Upper lobe of right lung (tissue), 1 donor: ENCODE data around the gene PYM1. TPM values are rescaled to one million over a fixed set of nuclear protein-coding genes. Genes with fewer than 3 reads are reported as not detected.
A peak's percentile ranks its signal among the peaks of the same experiment; 100 is the strongest.
"Not testable (repeated sequence)": the region's sequence is repeated elsewhere in the genome, so short reads cannot be mapped to it uniquely, and the experiment has no call there.

Experiments used
- ATAC-seq: fragments of 200-7000 bp; cut with Tn5 transposase; one replicate; pipeline ENCODE4 v1.9.1; 2020; ENCODE audit warnings: mild to moderate bottlenecking, moderate library complexity
- DNase-seq: peaks from one replicate; pipeline ENCODE4 v3.0.0-alpha.2; 2020
- H3K27ac ChIP-seq: fragments of 200-600 bp; one replicate; pipeline ENCODE4 v1.8.0; 2022
- H3K27me3 ChIP-seq: fragments of 200-600 bp; one replicate; pipeline ENCODE4 v1.8.0; 2022; ENCODE audit warnings: mild to moderate bottlenecking
- H3K36me3 ChIP-seq: fragments of 200-600 bp; one replicate; pipeline ENCODE4 v1.8.0; 2022
- H3K4me1 ChIP-seq: fragments of 200-600 bp; one replicate; pipeline ENCODE4 v1.8.0; 2022
- H3K4me3 ChIP-seq: fragments of 200-600 bp; one replicate; pipeline ENCODE4 v1.8.0; 2022; ENCODE audit warnings: mild to moderate bottlenecking
- H3K9me3 ChIP-seq: fragments of 200-600 bp; one replicate; pipeline ENCODE4 v1.8.0; 2022
- CTCF ChIP-seq: fragments of 200-600 bp; IDR thresholded peaks from one replicate; pipeline ENCODE4 v1.8.0; 2022; ENCODE audit warnings: antibody characterized with exemption
- intact Hi-C: fragments of 100-400 bp; cut with DNase I; formaldehyde crosslinking; loops from one replicate; pipeline ENCODE4 v1.11.0; 2022
- total RNA-seq: library from RNA; stranded (reverse); fragmentation: NEBNext Ultra II Directional; extraction: Animal tissue kit (Norgen Biotek cat#: 25700); gene quantifications from one replicate; pipeline ENCODE4 v1.2.1, GENCODE V29; 2021
- donor health status: DM: no; HTN: yes; CAD: no; lungs with severe emphysema.

PYM1 gene
- total RNA-seq, 1 donor from 2014 or later, result 29.1 TPM

DNA sequence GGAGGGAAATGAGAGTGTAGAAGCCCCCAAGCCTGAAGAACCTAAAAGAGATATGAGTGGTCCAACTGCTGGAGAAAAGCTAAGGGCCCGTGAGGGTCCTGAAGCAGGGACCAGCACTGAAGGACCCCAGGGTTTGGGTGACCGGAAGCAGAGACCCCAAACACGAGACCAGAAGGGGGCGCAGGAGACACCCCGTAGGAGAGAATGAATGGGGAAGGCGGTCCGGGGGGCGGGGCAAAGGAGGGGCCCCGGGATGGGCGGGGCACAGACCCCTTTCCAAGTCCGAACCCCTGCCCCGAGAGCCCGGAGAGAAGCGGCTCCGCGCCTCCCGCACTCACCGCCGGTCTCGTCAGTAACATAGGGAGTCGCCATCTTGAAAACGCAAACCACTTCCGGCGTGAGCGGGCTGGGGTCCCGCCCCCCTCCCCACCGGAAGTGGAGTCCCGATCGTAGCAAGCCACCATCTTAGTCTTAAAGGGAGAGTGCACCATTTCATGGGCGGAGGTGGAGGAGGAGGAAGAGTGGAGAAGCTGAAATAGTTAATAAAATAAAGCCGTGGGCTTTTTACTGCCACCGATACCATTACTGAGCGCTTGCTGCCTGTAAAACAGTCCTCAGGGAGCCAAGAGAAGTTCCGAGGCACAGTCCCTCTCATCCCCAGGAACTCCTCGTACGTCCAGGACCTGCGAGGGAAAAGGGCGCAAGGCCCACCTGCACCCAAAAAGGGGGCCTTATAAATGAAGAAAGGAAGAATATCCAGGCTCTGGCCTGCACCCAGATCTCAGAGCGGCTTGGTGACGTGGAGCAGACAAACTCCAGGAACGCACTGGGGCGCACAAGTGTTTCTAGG is 731 bp downstream of the PYM1 start:
- TF ChIP-seq CTCF, result peak; percentile 61
- Histone ChIP-seq H3K27ac (peak overlapping the region; percentile 98), H3K4me1 (peaks cover 38% of the 10 kb centered on the region), H3K4me3 (peak overlapping the region; percentile 97), H3K27me3 (no peaks in the 10 kb centered on the region), H3K36me3 (peaks cover 18% of the 10 kb centered on the region), H3K9me3 (no peaks in the 10 kb centered on the region)
- DNase-seq (peak; percentile 92), ATAC-seq (peak; percentile 88)
- intact Hi-C loops, result loop anchor here (10.0 kb wide), 1 partner anchor 92 kb away; no protein-coding TSS in a partner anchor

- Histone ChIP-seq H3K27ac (peak overlapping the region; percentile 98), H3K36me3 (peaks cover 24% of the 10 kb centered on the region), H3K9me3 (no peaks in the 10 kb centered on the region), H3K4me1 (peaks cover 34% of the 10 kb centered on the region), H3K27me3 (no peaks in the 10 kb centered on the region), H3K4me3 (peak overlapping the region; percentile 97)
- TF ChIP-seq CTCF, result no peak
- ATAC-seq (no peak), DNase-seq (no peak)
- intact Hi-C loops, result loop anchor here (10.0 kb wide), 1 partner anchor 91 kb away; no protein-coding TSS in a partner anchor
These were observed 1.6 kb downstream of the PYM1 start for GRCh38 chr12:55925870-55926737.

DNA sequence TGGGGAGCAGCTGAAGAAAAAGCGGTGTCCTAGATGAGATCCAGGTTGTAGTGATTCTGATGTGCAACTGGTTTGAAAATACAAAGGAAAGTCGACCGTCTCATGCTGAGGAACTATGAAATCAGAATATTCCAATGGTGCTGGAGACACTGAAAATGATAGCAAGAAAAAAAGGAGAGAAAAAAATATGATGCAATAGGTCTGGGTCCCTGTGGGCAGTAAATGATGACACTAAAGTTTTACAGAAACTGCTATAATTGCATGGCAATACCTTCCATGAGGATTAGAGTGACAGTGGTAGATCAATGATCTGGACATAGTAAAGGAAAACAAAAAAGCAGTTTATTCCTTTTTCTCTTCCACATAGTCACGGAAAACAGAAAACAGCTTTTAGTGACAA is 2.3 kb downstream of the PYM1 start:
- no peaks in the 10 kb centered on the region for H3K9me3 ChIP-seq
- no peak for DNase-seq
- H3K4me1 ChIP-seq, result peaks cover 27% of the 10 kb centered on the region
- H3K36me3 ChIP-seq, result peaks cover 24% of the 10 kb centered on the region
- H3K27ac ChIP-seq, result no peak overlapping the region
- intact Hi-C loops, result loop anchor here (10.0 kb wide), 1 partner anchor 91 kb away; no protein-coding TSS in a partner anchor
- no peak overlapping the region for H3K4me3 ChIP-seq
- ATAC-seq, result no peak
- no peaks in the 10 kb centered on the region for H3K27me3 ChIP-seq
- no peak for TF ChIP-seq CTCF

DNA sequence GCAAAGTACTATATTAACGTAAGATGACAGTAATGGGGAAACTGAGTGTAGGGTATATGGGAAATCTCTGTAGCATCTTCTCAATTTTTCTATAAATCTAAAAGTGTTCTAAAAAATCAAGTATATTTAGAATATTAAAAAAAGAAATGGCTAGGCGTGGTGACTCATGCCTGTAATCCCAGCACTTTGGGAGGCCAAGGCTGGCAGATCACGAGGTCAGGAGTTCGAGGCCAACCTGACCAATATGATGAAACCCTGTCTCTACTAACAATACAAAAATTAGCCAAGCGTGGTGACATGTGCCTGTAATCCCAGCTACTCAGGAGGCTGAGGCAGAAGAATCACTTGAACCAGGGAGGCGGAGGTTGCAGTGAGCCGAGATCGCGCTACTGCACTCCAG is 4.0 kb downstream of the PYM1 start:
- H3K27me3 ChIP-seq, ATAC-seq, DNase-seq, H3K9me3 ChIP-seq, H3K27ac ChIP-seq, H3K4me1 ChIP-seq, H3K4me3 ChIP-seq: not testable (repeated sequence)
- H3K36me3 ChIP-seq, result peaks cover 24% of the 10 kb centered on the region
- intact Hi-C loops, result loop anchor here (10.0 kb wide), 1 partner anchor 89 kb away; no protein-coding TSS in a partner anchor

DNA sequence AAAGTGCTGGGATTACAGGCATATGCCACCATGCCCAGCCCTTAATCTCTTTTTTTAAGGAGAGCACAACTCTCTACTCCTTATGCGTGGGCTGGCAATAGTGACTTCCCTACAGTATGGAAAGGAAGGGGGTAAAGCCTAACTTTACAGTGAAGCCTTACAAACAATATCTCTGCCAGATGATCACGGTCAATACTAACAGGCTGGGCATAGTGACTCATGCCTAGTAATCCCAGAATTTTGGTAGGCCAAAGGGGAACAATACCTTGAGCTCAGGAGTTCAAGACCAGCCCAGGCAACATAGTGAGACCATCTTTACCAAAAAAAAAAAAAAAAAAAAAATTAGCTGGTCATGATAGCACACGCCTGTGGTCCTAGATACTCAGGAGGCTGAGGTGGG is 5.6 kb downstream of the PYM1 start:
- intact Hi-C loops, result loop anchor here (10.0 kb wide), 1 partner anchor 87 kb away; no protein-coding TSS in a partner anchor
- DNase-seq, result no peak
- Histone ChIP-seq H3K4me1 (peaks cover 5% of the 10 kb centered on the region), H3K36me3 (peaks cover 24% of the 10 kb centered on the region), H3K27ac (no peak overlapping the region), H3K9me3 (no peaks in the 10 kb centered on the region), H3K27me3 (no peaks in the 10 kb centered on the region), H3K4me3 (no peak overlapping the region)
- no peak for ATAC-seq
- TF ChIP-seq CTCF, result no peak

DNA sequence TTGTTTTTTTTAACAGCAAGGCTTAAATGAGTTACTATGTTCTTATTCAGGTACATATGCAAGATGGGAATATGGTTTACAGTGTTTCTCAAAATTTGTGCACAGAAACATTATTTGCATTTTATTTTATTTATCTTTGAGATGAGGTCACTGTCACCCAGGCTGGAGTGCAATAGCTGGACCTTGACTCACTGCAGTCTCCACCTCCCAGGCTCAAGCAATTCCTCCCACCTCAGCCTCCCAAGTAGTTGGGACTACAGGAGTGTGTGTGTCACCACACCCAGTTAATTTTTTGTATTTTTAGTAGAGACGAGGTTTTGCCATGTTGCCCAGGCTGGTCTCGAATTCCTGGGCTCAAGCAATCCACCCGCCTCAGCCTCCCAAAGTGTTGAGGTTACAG is 8.7 kb downstream of the PYM1 start:
- H3K4me3 ChIP-seq, H3K27ac ChIP-seq, DNase-seq, ATAC-seq, H3K27me3 ChIP-seq, intact Hi-C loops, H3K4me1 ChIP-seq, H3K9me3 ChIP-seq: not testable (repeated sequence)
- peaks cover 33% of the 10 kb centered on the region for H3K36me3 ChIP-seq
